ENCODE measurements around the gene RFX7. TPM values are rescaled to one million over a fixed set of nuclear protein-coding genes. Genes with fewer than 3 reads are reported as not detected.

RFX7 gene
- total RNA-seq, 4 donors from 2014 or later: 7.5 to 10.7 (median 9.9) TPM

GRCh38 chr15:56184516-56184915 lies 59.2 kb downstream of the RFX7 start:
- H3K27me3 ChIP-seq: no peaks in the 10 kb centered on the region
- intact Hi-C loops (cut with DNase I): no loop called here
- 87 to 88% methylated on average over 3 of the region's 3 CpGs for WGBS, 2 donors

GRCh38 chr15:56180851-56181250 lies 62.8 kb downstream of the RFX7 start:
- Histone ChIP-seq H3K4me3 (no peak overlapping the region), H3K4me1 (no peaks in the 10 kb centered on the region), H3K27me3 (no peaks in the 10 kb centered on the region), H3K9me3 (no peaks in the 10 kb centered on the region), H3K36me3 (no peaks in the 10 kb centered on the region), H3K27ac (no peak overlapping the region)
- no peak for DNase-seq
- intact Hi-C loops (cut with DNase I): no loop called here
- WGBS, 2 donors: 93 to 95% methylated on average over 4 of the region's 4 CpGs
- TF ChIP-seq, protein P1, sequence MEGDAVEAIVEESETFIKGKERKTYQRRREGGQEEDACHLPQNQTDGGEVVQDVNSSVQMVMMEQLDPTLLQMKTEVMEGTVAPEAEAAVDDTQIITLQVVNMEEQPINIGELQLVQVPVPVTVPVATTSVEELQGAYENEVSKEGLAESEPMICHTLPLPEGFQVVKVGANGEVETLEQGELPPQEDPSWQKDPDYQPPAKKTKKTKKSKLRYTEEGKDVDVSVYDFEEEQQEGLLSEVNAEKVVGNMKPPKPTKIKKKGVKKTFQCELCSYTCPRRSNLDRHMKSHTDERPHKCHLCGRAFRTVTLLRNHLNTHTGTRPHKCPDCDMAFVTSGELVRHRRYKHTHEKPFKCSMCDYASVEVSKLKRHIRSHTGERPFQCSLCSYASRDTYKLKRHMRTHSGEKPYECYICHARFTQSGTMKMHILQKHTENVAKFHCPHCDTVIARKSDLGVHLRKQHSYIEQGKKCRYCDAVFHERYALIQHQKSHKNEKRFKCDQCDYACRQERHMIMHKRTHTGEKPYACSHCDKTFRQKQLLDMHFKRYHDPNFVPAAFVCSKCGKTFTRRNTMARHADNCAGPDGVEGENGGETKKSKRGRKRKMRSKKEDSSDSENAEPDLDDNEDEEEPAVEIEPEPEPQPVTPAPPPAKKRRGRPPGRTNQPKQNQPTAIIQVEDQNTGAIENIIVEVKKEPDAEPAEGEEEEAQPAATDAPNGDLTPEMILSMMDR (IDR thresholded peaks at IDR 0.05): no peak
- no peak for TF ChIP-seq POLR2A (IDR thresholded peaks at IDR 0.05)

More at GRCh38 chr15:56184516-56184915, 59.2 kb downstream of the RFX7 start:
- Histone ChIP-seq H3K4me3 (no peak overlapping the region), H3K9me3 (no peaks in the 10 kb centered on the region), H3K36me3 (no peaks in the 10 kb centered on the region), H3K27ac (no peak overlapping the region), H3K4me1 (peaks cover 0 to 3% (median 0%) of the 10 kb centered on the region in 3 donors)
- no peak for DNase-seq
- no peak for TF ChIP-seq POLR2A (IDR thresholded peaks at IDR 0.05)
- TF ChIP-seq, protein P1 (IDR thresholded peaks at IDR 0.05): no peak

- intact Hi-C loops (cut with DNase I): no loop called here
- Histone ChIP-seq H3K9me3 (no peaks in the 10 kb centered on the region), H3K36me3 (peaks cover 0 to 25% (median 0%) of the 10 kb centered on the region in 3 donors), H3K27ac (no peak overlapping the region), H3K4me3 (no peak overlapping the region), H3K27me3 (no peaks in the 10 kb centered on the region), H3K4me1 (no peaks in the 10 kb centered on the region)
- 89 to 97% methylated on average over 4 of the region's 4 CpGs for WGBS, 2 donors
- DNase-seq: no peak
- TF ChIP-seq, protein P1 (IDR thresholded peaks at IDR 0.05): no peak
- no peak for TF ChIP-seq POLR2A (IDR thresholded peaks at IDR 0.05)
Observed at GRCh38 chr15:56176996-56177395, 66.7 kb downstream of the RFX7 start.

DNA sequence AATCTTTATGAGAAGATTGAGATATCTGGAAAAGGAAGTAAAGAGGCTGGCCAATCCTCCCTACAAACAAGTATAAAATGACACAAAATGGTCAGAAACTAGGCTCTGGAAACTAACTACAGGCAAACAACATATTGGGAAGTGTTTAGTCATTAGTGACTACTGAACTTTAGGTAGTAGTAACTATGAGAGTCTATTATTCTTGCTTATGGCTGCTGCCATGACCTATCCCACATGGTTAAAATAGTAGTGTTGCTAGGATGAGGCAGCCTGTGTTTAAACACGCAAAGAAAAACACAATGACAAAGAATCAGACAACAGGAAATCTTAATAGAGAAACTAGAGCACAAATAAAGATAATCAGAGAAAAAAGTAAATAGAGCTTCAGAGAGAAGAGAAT lies 67.9 kb downstream of the RFX7 start:
- H3K4me3 ChIP-seq: no peak overlapping the region
- no peaks in the 10 kb centered on the region for H3K27me3 ChIP-seq
- H3K36me3 ChIP-seq: peaks cover 0 to 37% (median 0%) of the 10 kb centered on the region in 3 donors
- H3K9me3 ChIP-seq: no peaks in the 10 kb centered on the region
- DNase-seq: no peak
- TF ChIP-seq, protein P1 (IDR thresholded peaks at IDR 0.05): no peak
- no peak for TF ChIP-seq POLR2A (IDR thresholded peaks at IDR 0.05)
- H3K4me1 ChIP-seq: no peaks in the 10 kb centered on the region
- intact Hi-C loops (cut with DNase I): no loop called here
- no peak overlapping the region for H3K27ac ChIP-seq
- 63 to 75% methylated on average over 1 of the region's 1 CpG for WGBS, 2 donors

GRCh38 chr15:56174649-56175048 lies 69.0 kb downstream of the RFX7 start:
- H3K27ac ChIP-seq: no peak overlapping the region
- no peaks in the 10 kb centered on the region for H3K9me3 ChIP-seq
- H3K4me1 ChIP-seq: no peaks in the 10 kb centered on the region
- TF ChIP-seq, protein P1 (IDR thresholded peaks at IDR 0.05): no peak
- no peak for TF ChIP-seq POLR2A (IDR thresholded peaks at IDR 0.05)
- peak overlapping the region in 1 of 4 donors; percentile 17 for H3K4me3 ChIP-seq
- 63 to 78% methylated on average over 6 of the region's 6 CpGs for WGBS, 2 donors
- DNase-seq: no peak
- intact Hi-C loops (cut with DNase I): no loop called here
- H3K27me3 ChIP-seq: no peaks in the 10 kb centered on the region
- peaks cover 0 to 44% (median 0%) of the 10 kb centered on the region in 3 donors for H3K36me3 ChIP-seq
